H1 (cell line): ENCODE data around the gene PTEN. TPM values are rescaled to one million over a fixed set of nuclear protein-coding genes. Genes with fewer than 3 reads are reported as not detected.

Experiments used
- CTCF ChIA-PET: fragments of 300-600 bp; sonication (Branson Sonifier 250); formaldehyde crosslinking; loops from one replicate; lab custom pipeline; 2021; ENCODE audit not compliant: partially characterized antibody; lab: Charles Lee
- POLR2A ChIA-PET: fragments of 300-600 bp; sonication (Branson Sonifier 250); formaldehyde crosslinking; loops from one replicate; lab custom pipeline; 2021; ENCODE audit warnings: inconsistent platforms; ENCODE audit not compliant: partially characterized antibody; lab: Charles Lee
- DNase-seq, 2 experiments: peaks; one replicate each; pipeline versions ENCODE4 v3.0.0 to v3.0.0-alpha.2; 2010 to 2022; ENCODE audit warnings: low spot score in 2 of 2, low read depth in 1 of 2, mixed read lengths in 1 of 2
- FAIRE-seq: peaks from 2 replicates; lab custom pipeline; 2011; peaks lifted over from hg19 to GRCh38; lab: Jason Lieb, UNC
- H2AFZ ChIP-seq: 2 replicates; pipeline ENCODE4 v1.8.1; 2012; ENCODE audit warnings: low read length, inconsistent platforms
- H2AK5ac ChIP-seq: 2 replicates; pipeline ENCODE4 v1.6.1; 2013; ENCODE audit warnings: low read depth, low read length
- H2BK120ac ChIP-seq: replicated peaks from 2 replicates; pipeline ENCODE3; 2013; ENCODE audit warnings: low read depth, low read length, inconsistent platforms
- H2BK12ac ChIP-seq: 2 replicates; pipeline ENCODE4 v1.6.1; 2013; ENCODE audit warnings: low read depth, low read length
- H2BK15ac ChIP-seq: 2 replicates; pipeline ENCODE4 v1.6.1; 2013; ENCODE audit warnings: low read length
- H2BK20ac ChIP-seq: 2 replicates; pipeline ENCODE4 v1.6.1; 2013; ENCODE audit warnings: low read length
- H2BK5ac ChIP-seq: 2 replicates; pipeline ENCODE4 v1.6.1; 2013; ENCODE audit warnings: low read depth, low read length
- H3K14ac ChIP-seq: 2 replicates; pipeline ENCODE4 v1.6.1; 2013; ENCODE audit warnings: inconsistent platforms; ENCODE audit not compliant: insufficient read length
- H3K18ac ChIP-seq: 2 replicates; pipeline ENCODE4 v1.6.1; 2013; ENCODE audit warnings: low read length; ENCODE audit errors: extremely low read depth
- H3K23ac ChIP-seq: 2 replicates; pipeline ENCODE4 v1.6.1; 2013; ENCODE audit warnings: inconsistent platforms; ENCODE audit not compliant: insufficient read length
- H3K23me2 ChIP-seq: 2 replicates; pipeline ENCODE4 v1.6.1; 2013; ENCODE audit warnings: low read depth, low read length
- H3K27ac ChIP-seq: 2 replicates; pipeline ENCODE4 v1.6.1; 2011; ENCODE audit warnings: low read depth, low read length, inconsistent platforms
- H3K27me3 ChIP-seq, 4 experiments: replicated peaks in 1 of 4; 1 replicate in 1 of 4; 2 replicates in 3 of 4; pipeline versions ENCODE4 v1.6.1 to v1.8.1; 2011 to 2013; ENCODE audit warnings: low read length in 3 of 4, mild to moderate bottlenecking in 3 of 4, inconsistent platforms in 2 of 4, mixed read lengths in 2 of 4, moderate library complexity in 1 of 4; ENCODE audit not compliant: control insufficient read depth in 3 of 4, insufficient read depth in 3 of 4; ENCODE audit errors: extremely low read depth in 1 of 4
- H3K36me3 ChIP-seq, 4 experiments: 2 replicates each; pipeline versions ENCODE4 v1.6.1 to v1.8.1; 2011 to 2013; ENCODE audit warnings: mild to moderate bottlenecking in 4 of 4, low read length in 3 of 4, moderate library complexity in 2 of 4, control low read depth in 1 of 4, inconsistent platforms in 1 of 4; ENCODE audit not compliant: insufficient read depth in 4 of 4, control insufficient read depth in 2 of 4
- H3K4ac ChIP-seq: replicated peaks from 2 replicates; pipeline ENCODE3; 2013; ENCODE audit warnings: low read length, low read depth, mixed read lengths, inconsistent platforms; ENCODE audit not compliant: insufficient read length
- H3K4me1 ChIP-seq, 4 experiments: replicated peaks in 1 of 4; 1 replicate in 1 of 4; 2 replicates in 3 of 4; pipeline versions ENCODE4 v1.6.1 to v1.8.1; 2011 to 2013; ENCODE audit warnings: low read length in 3 of 4, inconsistent platforms in 2 of 4, mixed read lengths in 1 of 4; ENCODE audit not compliant: insufficient read depth in 4 of 4, control insufficient read depth in 3 of 4
- H3K4me2 ChIP-seq, 2 experiments: 2 replicates each; pipeline versions ENCODE4 v1.6.1 to v1.8.1; 2011 to 2013; ENCODE audit warnings: low read depth in 2 of 2, low read length in 2 of 2, control low read depth in 1 of 2, inconsistent platforms in 1 of 2, mild to moderate bottlenecking in 1 of 2; ENCODE audit not compliant: insufficient read depth in 1 of 2
- H3K4me3 ChIP-seq, 4 experiments: fragments of 200-600, 300-600 bp in 1 of 4; sonication (generic), shearing (Covaris generic), sonication (Bioruptor Twin) in 1 of 4; 2 replicates each; pipeline versions ENCODE4 v1.5.1 to v1.8.1; 2011 to 2016; ENCODE audit warnings: low read length in 4 of 4, low read depth in 3 of 4, control low read depth in 2 of 4, inconsistent platforms in 2 of 4, mild to moderate bottlenecking in 2 of 4, mixed read lengths in 1 of 4, moderate library complexity in 1 of 4; ENCODE audit not compliant: insufficient read depth in 2 of 4; ENCODE audit errors: extremely low read depth in 1 of 4
- H3K56ac ChIP-seq: replicated peaks from 2 replicates; pipeline ENCODE3; 2013; ENCODE audit warnings: low read depth, mild to moderate bottlenecking, mixed read lengths, low read length, inconsistent platforms; ENCODE audit not compliant: insufficient read length
- H3K79me1 ChIP-seq: 2 replicates; pipeline ENCODE4 v1.6.1; 2013; ENCODE audit warnings: low read depth, low read length, control low read depth
- H3K79me2 ChIP-seq, 2 experiments: 2 replicates each; pipeline versions ENCODE4 v1.6.1 to v1.8.1; 2012 to 2013; ENCODE audit warnings: low read length in 2 of 2, mild to moderate bottlenecking in 2 of 2, inconsistent platforms in 1 of 2; ENCODE audit not compliant: insufficient read depth in 2 of 2, control insufficient read depth in 1 of 2
- H3K9ac ChIP-seq, 4 experiments: replicated peaks in 1 of 4; 1 replicate in 1 of 4; 2 replicates in 3 of 4; pipeline versions ENCODE4 v1.6.1 to v1.8.1; 2011 to 2013; ENCODE audit warnings: low read depth in 3 of 4, low read length in 3 of 4, control low read depth in 2 of 4, mild to moderate bottlenecking in 2 of 4, moderate library complexity in 2 of 4, inconsistent platforms in 1 of 4; ENCODE audit errors: extremely low read depth in 1 of 4
- H3K9me3 ChIP-seq, 2 experiments: 2 replicates each; pipeline versions ENCODE4 v1.6.1 to v1.8.1; 2012 to 2013; ENCODE audit warnings: mild to moderate bottlenecking in 2 of 2, moderate library complexity in 2 of 2, control low read depth in 1 of 2, inconsistent platforms in 1 of 2, low read depth in 1 of 2, low read length in 1 of 2, mixed read lengths in 1 of 2; ENCODE audit not compliant: insufficient read depth in 2 of 2
- H4K20me1 ChIP-seq, 2 experiments: replicated peaks in 1 of 2; 2 replicates each; pipeline versions ENCODE3 to v1.8.1; 2011 to 2013; ENCODE audit warnings: inconsistent platforms in 2 of 2, low read length in 2 of 2, mild to moderate bottlenecking in 1 of 2; ENCODE audit not compliant: insufficient read depth in 2 of 2, control insufficient read depth in 1 of 2
- H4K5ac ChIP-seq: 2 replicates; pipeline ENCODE4 v1.6.1; 2013; ENCODE audit warnings: low read length, low read depth, mixed read lengths, inconsistent platforms; ENCODE audit not compliant: insufficient read length
- H4K8ac ChIP-seq: 2 replicates; pipeline ENCODE4 v1.8.0; 2013; ENCODE audit warnings: mild to moderate bottlenecking, moderate library complexity, low read length, inconsistent platforms; ENCODE audit not compliant: insufficient read depth; ENCODE audit errors: extremely low read depth
- H4K91ac ChIP-seq: replicated peaks from 2 replicates; pipeline ENCODE3; 2013; ENCODE audit warnings: low read length, mixed read lengths, inconsistent platforms; ENCODE audit not compliant: insufficient read length
- CBX5 ChIP-seq: fragments of 300-800, 300-1000 bp; sonication (generic); IDR thresholded peaks from 2 replicates; pipeline ENCODE4 v1.7.1; 2016; ENCODE audit warnings: antibody characterized with exemption, low read length, low read depth
- CHD1 ChIP-seq: IDR thresholded peaks from 2 replicates; pipeline ENCODE4 v1.6.1; 2012; ENCODE audit warnings: low read depth, low read length, improper control_type of control experiment
- EGR1 ChIP-seq: IDR thresholded peaks from 2 replicates; pipeline ENCODE4 v1.6.1; 2011; ENCODE audit warnings: low read depth, low read length, borderline replicate concordance
- FOSL1 ChIP-seq: IDR thresholded peaks from 2 replicates; pipeline ENCODE4 v1.6.1; 2011; ENCODE audit warnings: mild to moderate bottlenecking, low read depth, low read length, moderate library complexity; ENCODE audit not compliant: insufficient read depth
- HDAC6 ChIP-seq: IDR thresholded peaks from one replicate; pipeline ENCODE4 v1.7.1; 2012; ENCODE audit warnings: low read depth, mild to moderate bottlenecking, inconsistent platforms, low read length, moderate library complexity
- KDM1A ChIP-seq: fragments of 200-600, 300-600 bp; sonication (generic); IDR thresholded peaks from 2 replicates; pipeline ENCODE4 v1.7.1; 2016; ENCODE audit warnings: mild to moderate bottlenecking, low read length, borderline replicate concordance
- MAX ChIP-seq: IDR thresholded peaks from 2 replicates; pipeline ENCODE4 v1.6.1; 2012; ENCODE audit warnings: inconsistent platforms
- POLR2AphosphoS5 ChIP-seq: IDR thresholded peaks from 2 replicates; pipeline ENCODE4 v1.6.1; 2011; ENCODE audit warnings: low read depth, low read length
- RNF2 ChIP-seq: fragments of 200-900, 300-1000 bp; sonication (generic); IDR thresholded peaks from 2 replicates; pipeline ENCODE4 v1.7.1; 2016; ENCODE audit warnings: borderline replicate concordance, low read depth, mild to moderate bottlenecking, antibody characterized with exemption, low read length; ENCODE audit not compliant: poor library complexity, severe bottlenecking; ENCODE audit errors: missing control alignments
- RXRA ChIP-seq: IDR thresholded peaks from 2 replicates; pipeline ENCODE4 v1.6.1; 2011; ENCODE audit warnings: low read depth, mild to moderate bottlenecking, low read length, moderate library complexity; ENCODE audit not compliant: insufficient read depth
- TAF1 ChIP-seq: IDR thresholded peaks from 2 replicates; pipeline ENCODE4 v1.6.1; 2011; ENCODE audit warnings: mild to moderate bottlenecking, low read depth, low read length
- TCF12 ChIP-seq: IDR thresholded peaks from 2 replicates; pipeline ENCODE4 v1.6.1; 2011; ENCODE audit warnings: low read depth, mild to moderate bottlenecking, low read length
- WGBS, 2 experiments: shearing (Covaris generic) in 1 of 2; methylation state at CpG; one replicate each; pipeline versions ENCODE4 v1.1.6 to v1.1.7; 2013 to 2015; ENCODE audit warnings: low lambda C conversion rate in 2 of 2, mixed read lengths in 2 of 2, inconsistent platforms in 1 of 2, low coverage in 1 of 2, missing lambda C conversion rate in 1 of 2; ENCODE audit not compliant: insufficient replicate concordance in 2 of 2, insufficient coverage in 1 of 2, insufficient read length in 1 of 2; ENCODE audit errors: extremely low coverage in 1 of 2, missing lambda C conversion rate in 1 of 2; 5-methylcytosine and 5-hydroxymethylcytosine counted together
- polyA plus RNA-seq, 7 experiments: library from polyadenylated mRNA; depleted of rRNA in 3 of 7; stranded (reverse) in 5 of 7; unstranded in 2 of 7; fragments of >200 nt in 5 of 7; fragments of 200-250 nt in 2 of 7; gene quantifications; 1 replicate in 5 of 7; 2 replicates in 1 of 7; 4 replicates in 1 of 7; pipeline versions ENCODE4 v1.2.1 to v1.2.3, GENCODE V29; 2011 to 2013; ENCODE audit warnings: missing spikeins in 2 of 7, mixed read lengths in 2 of 7
- total RNA-seq: library from RNA; stranded (reverse); fragmentation: NEBNext Ultra II Directional; extraction: Animal tissue kit (Norgen Biotek cat#: 25700); gene quantifications from 2 replicates; pipeline ENCODE4 v1.2.1, GENCODE V29; 2021

PTEN gene
- total and polyA plus RNA-seq, 2 of the 8 experiments (the other 6 are each of a cell fraction or from before 2014, with no cell fraction given), result 6.3 to 48.7 TPM

GRCh38 chr10:88012641-88013040 is 149.2 kb downstream of the PTEN start:
- 92% methylated on average over 4 of the region's 4 CpGs; no CpG with 5 or more reads in 1 of the 2 experiments for WGBS, 2 experiments
- TF ChIP-seq RNF2 (no peak), TCF12 (no peak), FOSL1 (no peak), HDAC6 (no peak), POLR2AphosphoS5 (no peak), RXRA (no peak), CHD1 (no peak), CBX5 (no peak), KDM1A (no peak), EGR1 (no peak), MAX (no peak), TAF1 (no peak)

More at GRCh38 chr10:88012641-88013040, 149.2 kb downstream of the PTEN start:
- Histone ChIP-seq H2BK5ac (no peak overlapping the region), H4K20me1 (no peaks in the 10 kb centered on the region), H2BK12ac (no peak overlapping the region), H3K23me2 (no peaks in the 10 kb centered on the region), H3K23ac (no peak overlapping the region), H3K36me3 (no peaks in the 10 kb centered on the region), H3K27me3 (no peaks in the 10 kb centered on the region), H3K79me1 (no peaks in the 10 kb centered on the region), H2AFZ (no peak overlapping the region), H2BK120ac (no peak overlapping the region), H3K4me2 (no peak overlapping the region), H3K18ac (no peak overlapping the region), H4K5ac (no peak overlapping the region), H4K91ac (no peak overlapping the region), H3K9me3 (no peaks in the 10 kb centered on the region), H3K56ac (no peak overlapping the region), H3K4ac (no peak overlapping the region), H3K4me1 (no peaks in the 10 kb centered on the region), H3K9ac (no peak overlapping the region), H2BK20ac (no peak overlapping the region), H4K8ac (no peak overlapping the region), H3K4me3 (no peak overlapping the region), H3K79me2 (no peaks in the 10 kb centered on the region), H3K27ac (no peak overlapping the region), H2BK15ac (no peak overlapping the region), H2AK5ac (no peak overlapping the region), H3K14ac (no peak overlapping the region)
- ChIA-PET CTCF (no interaction called here), POLR2A (interaction anchor here (0.7 to 1.2 kb wide), 2 partner anchors 130 to 150 kb away, joined by 3 to 4 read pairs; no protein-coding TSS in a partner anchor)
- FAIRE-seq (no peak), DNase-seq (no peak)
